GM19240 (cell line): ENCODE measurements around the gene FAM163A.

ENCODE experiments used
- DNase-seq: peaks from one replicate; pipeline ENCODE4 v3.0.0; 2011; ENCODE audit warnings: low spot score; ENCODE audit not compliant: insufficient read length

FAM163A gene

GRCh38 chr1:179750630-179751029 is 7.5 kb downstream of the FAM163A start:
- no peak for DNase-seq

GRCh38 chr1:179753061-179753460 is 10.0 kb downstream of the FAM163A start:
- no peak for DNase-seq

GRCh38 chr1:179754041-179754624 is 11.0 kb downstream of the FAM163A start:
- DNase-seq, result no peak

GRCh38 chr1:179757933-179758332 is 14.8 kb downstream of the FAM163A start:
- DNase-seq, result no peak

- DNase-seq, result no peak
These were observed 17.4 kb downstream of the FAM163A start for GRCh38 chr1:179760521-179760920.

- DNase-seq, result no peak
These were observed 18.2 kb downstream of the FAM163A start for GRCh38 chr1:179761296-179761695.

- DNase-seq, result no peak
These were observed 19.0 kb downstream of the FAM163A start for GRCh38 chr1:179761846-179762640.

- DNase-seq, result no peak
These were observed 24.1 kb downstream of the FAM163A start for GRCh38 chr1:179767177-179767581.

GRCh38 chr1:179767996-179768395 is 24.9 kb downstream of the FAM163A start:
- no peak for DNase-seq

- DNase-seq, result no peak
These were observed 27.9 kb downstream of the FAM163A start for GRCh38 chr1:179770887-179771502.

GRCh38 chr1:179773264-179773663 is 30.2 kb downstream of the FAM163A start:
- DNase-seq, result no peak

GRCh38 chr1:179774000-179774399 is 30.9 kb downstream of the FAM163A start:
- no peak for DNase-seq

- no peak for DNase-seq
These were observed 31.5 kb downstream of the FAM163A start for GRCh38 chr1:179774566-179774965.

- no peak for DNase-seq
These were observed 31.9 kb downstream of the FAM163A start for GRCh38 chr1:179775009-179775408.

GRCh38 chr1:179776831-179777230 is 33.7 kb downstream of the FAM163A start:
- no peak for DNase-seq

GRCh38 chr1:179777731-179778130 is 34.6 kb downstream of the FAM163A start:
- no peak for DNase-seq

GRCh38 chr1:179779645-179780272 is 36.7 kb downstream of the FAM163A start:
- DNase-seq, result no peak

- DNase-seq, result no peak
These were observed 38.9 kb downstream of the FAM163A start for GRCh38 chr1:179781962-179782361.

GRCh38 chr1:179785031-179785431 is 41.9 kb downstream of the FAM163A start:
- DNase-seq, result no peak

GRCh38 chr1:179785728-179786127 is 42.6 kb downstream of the FAM163A start:
- no peak for DNase-seq

GRCh38 chr1:179786815-179787685 is 44.0 kb downstream of the FAM163A start:
- DNase-seq, result no peak
